Endodermal cell (in vitro differentiated cells): ENCODE measurements around the gene CHRM2. TPM values are rescaled to one million over a fixed set of nuclear protein-coding genes. Genes with fewer than 3 reads are reported as not detected.

Experiments
- DNase-seq: peaks from one replicate; pipeline ENCODE4 v3.0.0-alpha.2; 2017
- H3K27ac ChIP-seq: 2 replicates; pipeline ENCODE4 v1.5.1; 2013; ENCODE audit warnings: mild to moderate bottlenecking, low read depth, low read length, moderate library complexity
- H3K27me3 ChIP-seq: 2 replicates; pipeline ENCODE4 v1.6.1; 2013; ENCODE audit warnings: mild to moderate bottlenecking, low read length, moderate library complexity; ENCODE audit not compliant: insufficient read depth, control insufficient read depth, poor library complexity, severe bottlenecking
- H3K36me3 ChIP-seq: 2 replicates; pipeline ENCODE4 v1.7.0; 2013; ENCODE audit warnings: mild to moderate bottlenecking, low read length, moderate library complexity; ENCODE audit not compliant: control insufficient read depth, insufficient read depth
- H3K4me1 ChIP-seq: one replicate; pipeline ENCODE4 v1.7.0; 2013; ENCODE audit warnings: low read length; ENCODE audit not compliant: control insufficient read depth, insufficient read depth
- H3K4me3 ChIP-seq: 2 replicates; pipeline ENCODE4 v1.5.1; 2013; ENCODE audit warnings: mild to moderate bottlenecking, low read length, moderate library complexity
- H3K9ac ChIP-seq: 2 replicates; pipeline ENCODE4 v1.6.1; 2013; ENCODE audit warnings: mild to moderate bottlenecking, low read length, moderate library complexity; ENCODE audit not compliant: poor library complexity, severe bottlenecking; ENCODE audit errors: extremely low read depth
- H3K9me3 ChIP-seq: 2 replicates; pipeline ENCODE4 v1.6.1; 2013; ENCODE audit warnings: mild to moderate bottlenecking, low read length, moderate library complexity; ENCODE audit not compliant: control insufficient read depth
- H3K27ac Mint-ChIP-seq: 2 replicates; pipeline ENCODE4 v1.8.0; 2020; ENCODE audit warnings: mixed read lengths
- H3K27me3 Mint-ChIP-seq: 2 replicates; pipeline ENCODE4 v1.8.0; 2021; ENCODE audit warnings: mild to moderate bottlenecking, mixed read lengths; ENCODE audit not compliant: insufficient read depth
- H3K36me3 Mint-ChIP-seq: 2 replicates; pipeline ENCODE4 v1.8.0; 2020; ENCODE audit warnings: low read depth, mixed read lengths
- H3K4me1 Mint-ChIP-seq: 2 replicates; pipeline ENCODE4 v1.8.0; 2020; ENCODE audit warnings: mixed read lengths
- H3K4me3 Mint-ChIP-seq: 2 replicates; pipeline ENCODE4 v1.8.0; 2020; ENCODE audit warnings: mild to moderate bottlenecking, moderate library complexity, mixed read lengths
- H3K9me3 Mint-ChIP-seq: 2 replicates; pipeline ENCODE4 v1.8.0; 2020; ENCODE audit warnings: mild to moderate bottlenecking, mixed read lengths
- CTCF ChIP-seq: fragments of 200-600 bp; sonication (generic); conservative IDR thresholded peaks from 2 replicates; pipeline ENCODE4 v1.5.0; 2021; ENCODE audit warnings: antibody characterized with exemption, mild to moderate bottlenecking
- WGBS, 2 experiments: methylation state at CpG; one replicate each; pipeline versions ENCODE4 v1.1.5 to v1.1.7; 2013; ENCODE audit warnings: missing lambda C conversion rate in 2 of 2, mixed read lengths in 1 of 2; ENCODE audit not compliant: insufficient coverage in 1 of 2, insufficient read length in 1 of 2; 5-methylcytosine and 5-hydroxymethylcytosine counted together
- total RNA-seq, 2 donors: library from RNA; stranded (reverse); fragmentation: NEBNext Ultra II Directional in 1 of 2; extraction: Animal tissue kit (Norgen Biotek cat#: 25700) in 1 of 2; gene quantifications; 2 replicates in 1 of 2; 3 replicates in 1 of 2; pipeline ENCODE4 v1.2.1, GENCODE V29; 2021

Gene CHRM2
- total RNA-seq, 2 donors from 2014 or later = not detected

- H3K36me3 ChIP-seq = no peaks in the 10 kb centered on the region
- Mint-ChIP-seq H3K36me3 (no peaks in the 10 kb centered on the region), H3K4me3 (no peak overlapping the region), H3K27me3 (no peaks in the 10 kb centered on the region), H3K4me1 (no peaks in the 10 kb centered on the region), H3K9me3 (peaks cover 6% of the 10 kb centered on the region), H3K27ac (no peak overlapping the region)
- no peaks in the 10 kb centered on the region for H3K27me3 ChIP-seq
- no peak overlapping the region for H3K4me3 ChIP-seq
- H3K27ac ChIP-seq = no peak overlapping the region
- no peak for TF ChIP-seq CTCF
- no peak overlapping the region for H3K9ac ChIP-seq
- 100% methylated on average over 1 of the region's 1 CpG; no CpG with 5 or more reads in 1 of the 2 experiments for WGBS, 2 experiments
- DNase-seq = no peak
- no peaks in the 10 kb centered on the region for H3K4me1 ChIP-seq
- no peaks in the 10 kb centered on the region for H3K9me3 ChIP-seq
Observed at GRCh38 chr7:136910771-136911170, 42.3 kb downstream of the CHRM2 start.

- TF ChIP-seq CTCF = peak; percentile 53
- DNase-seq = peak; percentile 55
- Histone ChIP-seq H3K9ac (no peak overlapping the region), H3K27ac (no peak overlapping the region), H3K9me3 (no peaks in the 10 kb centered on the region), H3K36me3 (no peaks in the 10 kb centered on the region), H3K4me3 (no peak overlapping the region), H3K4me1 (no peaks in the 10 kb centered on the region), H3K27me3 (no peaks in the 10 kb centered on the region)
- Mint-ChIP-seq H3K4me3 (no peak overlapping the region), H3K27ac (no peak overlapping the region), H3K9me3 (peaks cover 6% of the 10 kb centered on the region), H3K4me1 (no peaks in the 10 kb centered on the region), H3K27me3 (no peaks in the 10 kb centered on the region), H3K36me3 (no peaks in the 10 kb centered on the region)
- WGBS, 2 experiments = 48 to 52% methylated on average over 3 to 6 of the region's 6 CpGs
Observed at GRCh38 chr7:136911344-136911743, 42.9 kb downstream of the CHRM2 start.

GRCh38 chr7:136912339-136912738 is 43.9 kb downstream of the CHRM2 start:
- H3K9me3 ChIP-seq = no peaks in the 10 kb centered on the region

More at GRCh38 chr7:136912339-136912738, 43.9 kb downstream of the CHRM2 start:
- Histone ChIP-seq H3K4me3 (no peak overlapping the region), H3K36me3 (no peaks in the 10 kb centered on the region), H3K27ac (no peak overlapping the region), H3K9ac (no peak overlapping the region), H3K27me3 (no peaks in the 10 kb centered on the region), H3K4me1 (no peaks in the 10 kb centered on the region)
- Mint-ChIP-seq H3K27me3 (no peaks in the 10 kb centered on the region), H3K9me3 (peaks cover under 1% of the 10 kb centered on the region), H3K4me3 (no peak overlapping the region), H3K27ac (no peak overlapping the region), H3K4me1 (no peaks in the 10 kb centered on the region), H3K36me3 (no peaks in the 10 kb centered on the region)
- WGBS, 2 experiments = 67 to 100% methylated on average over 1 to 3 of the region's 3 CpGs
- DNase-seq = no peak
- TF ChIP-seq CTCF = no peak
